Endothelial cell of umbilical vein (primary cell): ENCODE data around the gene ZNF324.

Source experiments
- EZH2 ChIP-seq: IDR thresholded peaks from 2 replicates; pipeline ENCODE4 v1.6.1; 2012; ENCODE audit warnings: borderline replicate concordance, low read depth, mild to moderate bottlenecking, moderate library complexity, low read length, inconsistent platforms; ENCODE audit not compliant: severe bottlenecking
- FOS ChIP-seq: IDR thresholded peaks from 2 replicates; pipeline ENCODE4 v1.6.1; 2011; ENCODE audit warnings: mild to moderate bottlenecking, low read length, moderate library complexity, borderline replicate concordance; ENCODE audit not compliant: insufficient read depth
- JUN ChIP-seq: IDR thresholded peaks from 2 replicates; pipeline ENCODE4 v1.6.1; 2011; ENCODE audit warnings: borderline replicate concordance, low read depth; ENCODE audit not compliant: insufficient read length, insufficient read depth
- MYC ChIP-seq: IDR thresholded peaks from one replicate; pipeline ENCODE4 v1.6.1; 2011; ENCODE audit warnings: mild to moderate bottlenecking, low read depth, low read length
- POLR2A ChIP-seq: IDR thresholded peaks from 2 replicates; pipeline ENCODE4 v1.6.1; 2012; ENCODE audit warnings: low read depth, mild to moderate bottlenecking, control low read depth, low read length
- TF ChIP-seq, protein P1 (sequence below), 2 donors: IDR thresholded peaks; 1 replicate in 1 of 2; 2 replicates in 1 of 2; pipeline ENCODE4 v1.5.1; 2011; ENCODE audit warnings: low read length in 2 of 2, mild to moderate bottlenecking in 2 of 2, moderate library complexity in 2 of 2, control low read depth in 1 of 2, inconsistent platforms in 1 of 2, low read depth in 1 of 2; ENCODE audit not compliant: insufficient read depth in 1 of 2; ENCODE audit errors: extremely low read depth in 1 of 2

DNA sequence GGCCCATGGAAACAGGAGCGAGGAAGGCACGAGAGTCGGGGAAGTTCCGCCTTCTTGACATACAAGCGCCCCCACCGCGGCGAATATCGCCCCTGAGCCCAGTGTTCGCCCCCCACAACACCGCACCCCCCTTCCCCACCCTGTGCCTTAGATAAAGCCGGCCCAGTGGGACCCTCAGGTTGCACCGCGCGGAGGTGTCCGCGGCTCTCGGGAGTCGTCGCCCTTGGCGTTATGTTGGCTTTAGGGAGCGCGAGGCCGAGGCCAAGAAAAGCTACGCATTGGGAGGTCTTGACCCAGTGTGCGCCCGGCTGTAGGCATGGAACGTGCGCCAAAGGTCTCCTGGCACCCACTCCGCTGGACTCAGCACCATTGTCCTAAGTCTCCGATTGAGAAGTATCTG, 26.3 kb upstream of the ZNF324 start:
- TF ChIP-seq, protein P1, sequence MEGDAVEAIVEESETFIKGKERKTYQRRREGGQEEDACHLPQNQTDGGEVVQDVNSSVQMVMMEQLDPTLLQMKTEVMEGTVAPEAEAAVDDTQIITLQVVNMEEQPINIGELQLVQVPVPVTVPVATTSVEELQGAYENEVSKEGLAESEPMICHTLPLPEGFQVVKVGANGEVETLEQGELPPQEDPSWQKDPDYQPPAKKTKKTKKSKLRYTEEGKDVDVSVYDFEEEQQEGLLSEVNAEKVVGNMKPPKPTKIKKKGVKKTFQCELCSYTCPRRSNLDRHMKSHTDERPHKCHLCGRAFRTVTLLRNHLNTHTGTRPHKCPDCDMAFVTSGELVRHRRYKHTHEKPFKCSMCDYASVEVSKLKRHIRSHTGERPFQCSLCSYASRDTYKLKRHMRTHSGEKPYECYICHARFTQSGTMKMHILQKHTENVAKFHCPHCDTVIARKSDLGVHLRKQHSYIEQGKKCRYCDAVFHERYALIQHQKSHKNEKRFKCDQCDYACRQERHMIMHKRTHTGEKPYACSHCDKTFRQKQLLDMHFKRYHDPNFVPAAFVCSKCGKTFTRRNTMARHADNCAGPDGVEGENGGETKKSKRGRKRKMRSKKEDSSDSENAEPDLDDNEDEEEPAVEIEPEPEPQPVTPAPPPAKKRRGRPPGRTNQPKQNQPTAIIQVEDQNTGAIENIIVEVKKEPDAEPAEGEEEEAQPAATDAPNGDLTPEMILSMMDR (IDR thresholded peaks at IDR 0.05; ENCODE audit: extremely low read depth in 1 of 2, insufficient read depth in 1 of 2, low read depth in 1 of 2, low read length in 2 of 2), result no peak
- no peak for TF ChIP-seq MYC
- no peak for TF ChIP-seq POLR2A
- no peak for TF ChIP-seq JUN
- no peak for TF ChIP-seq EZH2
- no peak for TF ChIP-seq FOS
